H9 (cell line): ENCODE measurements around the gene DIAPH3. TPM values are rescaled to one million over a fixed set of nuclear protein-coding genes. Genes with fewer than 3 reads are reported as not detected.

Source experiments
- DNase-seq: peaks from one replicate; pipeline ENCODE4 v3.0.0-alpha.2; 2017
- H2AFZ ChIP-seq: one replicate; pipeline ENCODE4 v1.6.1; 2013; ENCODE audit warnings: mild to moderate bottlenecking, low read length, control low read depth, moderate library complexity
- H2AK5ac ChIP-seq: 2 replicates; pipeline ENCODE4 v1.6.1; 2013; ENCODE audit warnings: low read length, control low read depth, mixed read lengths; ENCODE audit not compliant: insufficient read length
- H2BK120ac ChIP-seq: one replicate; pipeline ENCODE4 v1.6.1; 2013; ENCODE audit warnings: low read depth, mild to moderate bottlenecking, low read length, control low read depth, inconsistent platforms; ENCODE audit not compliant: poor library complexity, severe bottlenecking
- H2BK12ac ChIP-seq: 2 replicates; pipeline ENCODE4 v1.6.1; 2013; ENCODE audit warnings: low read length, control low read depth, mixed read lengths, low read depth; ENCODE audit not compliant: insufficient read length
- H2BK15ac ChIP-seq: 2 replicates; pipeline ENCODE4 v1.6.1; 2013; ENCODE audit warnings: low read depth, low read length, control low read depth
- H2BK20ac ChIP-seq: one replicate; pipeline ENCODE4 v1.6.1; 2013; ENCODE audit warnings: low read depth, mild to moderate bottlenecking, low read length, control low read depth, inconsistent platforms; ENCODE audit not compliant: poor library complexity, severe bottlenecking
- H2BK5ac ChIP-seq: 2 replicates; pipeline ENCODE4 v1.6.1; 2013; ENCODE audit warnings: low read length, control low read depth, mixed read lengths; ENCODE audit not compliant: insufficient read length
- H3K14ac ChIP-seq: 2 replicates; pipeline ENCODE4 v1.6.1; 2013; ENCODE audit warnings: low read length, control low read depth; ENCODE audit not compliant: insufficient read depth
- H3K18ac ChIP-seq: 2 replicates; pipeline ENCODE4 v1.6.1; 2013; ENCODE audit warnings: low read depth, mild to moderate bottlenecking, mixed read lengths, low read length, control low read depth; ENCODE audit not compliant: insufficient read length
- H3K23ac ChIP-seq: 2 replicates; pipeline ENCODE4 v1.6.1; 2013; ENCODE audit warnings: low read length, control low read depth, mixed read lengths, low read depth; ENCODE audit not compliant: insufficient read length
- H3K23me2 ChIP-seq: 2 replicates; pipeline ENCODE4 v1.6.1; 2013; ENCODE audit warnings: low read depth, mild to moderate bottlenecking, mixed read lengths, low read length, control low read depth; ENCODE audit not compliant: insufficient read length, poor library complexity, severe bottlenecking
- H3K27ac ChIP-seq: 2 replicates; pipeline ENCODE4 v1.5.1; 2013; ENCODE audit warnings: low read length, control low read depth, mixed read lengths, low read depth; ENCODE audit not compliant: insufficient read length
- H3K27me3 ChIP-seq: 2 replicates; pipeline ENCODE4 v1.6.1; 2013; ENCODE audit warnings: low read length, control low read depth, inconsistent platforms; ENCODE audit not compliant: insufficient read depth
- H3K4ac ChIP-seq: 2 replicates; pipeline ENCODE4 v1.6.1; 2013; ENCODE audit warnings: low read depth, mild to moderate bottlenecking, control low read depth, inconsistent platforms, low read length, moderate library complexity
- H3K4me1 ChIP-seq: 2 replicates; pipeline ENCODE4 v1.6.1; 2013; ENCODE audit warnings: low read length, control low read depth, inconsistent platforms; ENCODE audit not compliant: insufficient read depth
- H3K4me2 ChIP-seq: 2 replicates; pipeline ENCODE4 v1.6.1; 2013; ENCODE audit warnings: low read length, control low read depth, mixed read lengths; ENCODE audit not compliant: insufficient read length, insufficient read depth
- H3K56ac ChIP-seq: 2 replicates; pipeline ENCODE4 v1.6.1; 2013; ENCODE audit warnings: low read depth, mild to moderate bottlenecking, mixed read lengths, low read length, control low read depth; ENCODE audit not compliant: insufficient read length
- H3K79me1 ChIP-seq: 2 replicates; pipeline ENCODE4 v1.6.1; 2013; ENCODE audit warnings: low read depth, mild to moderate bottlenecking, moderate library complexity, low read length, control low read depth, inconsistent platforms; ENCODE audit not compliant: insufficient read depth, poor library complexity, severe bottlenecking
- H3K79me2 ChIP-seq: 2 replicates; pipeline ENCODE4 v1.6.1; 2013; ENCODE audit warnings: low read length, control low read depth, inconsistent platforms; ENCODE audit not compliant: insufficient read depth
- H3K9ac ChIP-seq: 2 replicates; pipeline ENCODE4 v1.6.1; 2013; ENCODE audit warnings: low read length, control low read depth, mixed read lengths; ENCODE audit not compliant: insufficient read length; ENCODE audit errors: extremely low read depth
- H3K9me3 ChIP-seq: one replicate; pipeline ENCODE4 v1.6.1; 2013; ENCODE audit warnings: low read depth, low read length, inconsistent platforms; ENCODE audit not compliant: control insufficient read depth
- H3T11ph ChIP-seq: one replicate; pipeline ENCODE4 v1.6.1; 2013; ENCODE audit warnings: mild to moderate bottlenecking, low read length, control low read depth, inconsistent platforms
- H4K20me1 ChIP-seq: one replicate; pipeline ENCODE4 v1.6.1; 2013; ENCODE audit not compliant: control insufficient read depth, insufficient read length, insufficient read depth
- H4K5ac ChIP-seq: 2 replicates; pipeline ENCODE4 v1.6.1; 2013; ENCODE audit warnings: low read depth, mild to moderate bottlenecking, mixed read lengths, low read length, control low read depth; ENCODE audit not compliant: insufficient read length
- H4K8ac ChIP-seq: replicated peaks from 2 replicates; pipeline ENCODE4 v1.6.1; 2013; ENCODE audit warnings: low read length, control low read depth, mixed read lengths, low read depth; ENCODE audit not compliant: insufficient read length
- H4K91ac ChIP-seq: 2 replicates; pipeline ENCODE4 v1.6.1; 2013; ENCODE audit warnings: low read depth, mild to moderate bottlenecking, moderate library complexity, mixed read lengths, low read length, control low read depth; ENCODE audit not compliant: insufficient read length
- H3K27ac Mint-ChIP-seq, 3 experiments: 2 replicates in 2 of 3; 3 replicates in 1 of 3; pipeline ENCODE4 v1.8.0; 2020 to 2021; ENCODE audit warnings: mixed read lengths in 3 of 3, mild to moderate bottlenecking in 1 of 3, moderate library complexity in 1 of 3
- H3K27me3 Mint-ChIP-seq: 2 replicates; pipeline ENCODE4 v1.8.0; 2021; ENCODE audit warnings: low read depth, mild to moderate bottlenecking, moderate library complexity, mixed read lengths
- H3K36me3 Mint-ChIP-seq, 3 experiments: 2 replicates in 2 of 3; 3 replicates in 1 of 3; pipeline ENCODE4 v1.8.0; 2020 to 2021; ENCODE audit warnings: low read depth in 3 of 3, mixed read lengths in 3 of 3; ENCODE audit not compliant: insufficient read depth in 1 of 3
- H3K4me1 Mint-ChIP-seq, 2 experiments: 2 replicates each; pipeline ENCODE4 v1.8.0; 2020; ENCODE audit warnings: mixed read lengths in 2 of 2
- H3K4me3 Mint-ChIP-seq, 2 experiments: 2 replicates in 1 of 2; 3 replicates in 1 of 2; pipeline ENCODE4 v1.8.0; 2020 to 2021; ENCODE audit warnings: mild to moderate bottlenecking in 2 of 2, mixed read lengths in 2 of 2, moderate library complexity in 1 of 2
- H3K9me3 Mint-ChIP-seq, 2 experiments: 2 replicates in 1 of 2; 3 replicates in 1 of 2; pipeline ENCODE4 v1.8.0; 2020; ENCODE audit warnings: mild to moderate bottlenecking in 2 of 2, mixed read lengths in 2 of 2, moderate library complexity in 1 of 2
- CTCF ChIP-seq: fragments of 200-600 bp; sonication (generic); conservative IDR thresholded peaks from 3 replicates; pipeline ENCODE4 v1.8.0; 2021; ENCODE audit warnings: antibody characterized with exemption, mild to moderate bottlenecking
- WGBS: extraction: QIAGEN DNeasy Blood & Tissue Kit; methylation state at CpG from one replicate; pipeline ENCODE4 v1.1.7; 2013; ENCODE audit warnings: missing lambda C conversion rate, low lambda C conversion rate, mixed read lengths; ENCODE audit not compliant: insufficient read length; ENCODE audit errors: extremely low coverage; 5-methylcytosine and 5-hydroxymethylcytosine counted together
- total RNA-seq: library from RNA; stranded (reverse); gene quantifications from 2 replicates; pipeline ENCODE4 v1.2.1, GENCODE V29; 2021

Gene DIAPH3
- total RNA-seq, 1 experiment from 2014 or later = 23.1 TPM

- H2AFZ ChIP-seq = no peak overlapping the region
- H3T11ph ChIP-seq = no peak overlapping the region
- no peak overlapping the region for H4K91ac ChIP-seq
- no peak overlapping the region for H3K14ac ChIP-seq
- no peaks in the 10 kb centered on the region for H3K79me1 ChIP-seq
- H3K79me2 ChIP-seq = no peaks in the 10 kb centered on the region
- TF ChIP-seq CTCF = no peak
- WGBS = no CpG with 5 or more reads among the region's 1 CpG
- H3K23me2 ChIP-seq = no peaks in the 10 kb centered on the region
- H3K4me3 Mint-ChIP-seq = no peak overlapping the region
- no peak overlapping the region for H4K5ac ChIP-seq
- H2BK120ac ChIP-seq = no peak overlapping the region
- H2BK12ac ChIP-seq = no peak overlapping the region
- H3K56ac ChIP-seq = no peak overlapping the region
- H3K27me3 ChIP-seq = no peaks in the 10 kb centered on the region
- H3K36me3 Mint-ChIP-seq = no peaks in the 10 kb centered on the region
- no peak overlapping the region for H3K18ac ChIP-seq
- peaks cover 0 to 3% of the 10 kb centered on the region in 2 experiments; a peak in 2 of 4 replicates for H3K4me1 Mint-ChIP-seq
- no peak overlapping the region for H3K4me2 ChIP-seq
- H3K27ac Mint-ChIP-seq = no peak overlapping the region
- H3K9ac ChIP-seq = no peak overlapping the region
- no peaks in the 10 kb centered on the region for H3K9me3 Mint-ChIP-seq
- no peak for DNase-seq
- H2AK5ac ChIP-seq = no peak overlapping the region
- H3K4ac ChIP-seq = no peak overlapping the region
- no peaks in the 10 kb centered on the region for H3K9me3 ChIP-seq
- H2BK20ac ChIP-seq = no peak overlapping the region
- no peak overlapping the region for H2BK5ac ChIP-seq
- no peak overlapping the region for H3K27ac ChIP-seq
- H3K23ac ChIP-seq = no peak overlapping the region
- no peaks in the 10 kb centered on the region for H4K20me1 ChIP-seq
- no peak overlapping the region for H2BK15ac ChIP-seq
- no peak overlapping the region for H4K8ac ChIP-seq
- no peaks in the 10 kb centered on the region for H3K4me1 ChIP-seq
- no peaks in the 10 kb centered on the region for H3K27me3 Mint-ChIP-seq
These were observed 14.6 kb upstream of the DIAPH3 start for GRCh38 chr13:60178327-60178726.
